ENCODE results near the gene MFAP1.
"Not testable (repeated sequence)": the region's sequence is repeated elsewhere in the genome, so short reads cannot be mapped to it uniquely, and the experiment has no call there.

Gene MFAP1

DNA sequence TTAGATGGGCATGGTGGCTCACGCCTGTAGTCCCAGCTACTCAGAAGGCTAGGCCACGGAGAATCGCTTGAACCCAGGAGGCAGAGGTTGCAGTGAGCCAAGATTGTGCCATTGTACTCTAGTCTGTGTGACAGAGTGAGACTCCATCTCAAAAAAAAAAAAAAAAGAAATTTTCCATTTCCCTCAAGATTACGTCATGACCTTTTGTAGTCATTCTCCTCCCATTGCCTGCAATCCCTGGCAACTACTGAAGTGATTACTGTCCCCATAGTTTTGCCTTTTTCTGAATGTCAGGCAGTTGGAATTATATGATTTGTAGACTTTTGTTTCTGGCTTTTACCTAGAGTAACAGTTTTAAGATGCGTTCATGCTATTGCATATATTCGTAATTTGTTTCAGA lies 30.3 kb upstream of the MFAP1 start:
- no peak overlapping the region for H2AFZ ChIP-seq (ENCODE audit: low read depth, low read length)
- H3K9ac ChIP-seq (ENCODE audit: low read length): no peak overlapping the region
- H3K4me2 ChIP-seq (ENCODE audit: low read length): no peak overlapping the region
- no peaks in the 10 kb centered on the region for H3K79me2 ChIP-seq (ENCODE audit: low read length)
- H3K4me1 ChIP-seq (ENCODE audit: low read length): no peaks in the 10 kb centered on the region
- H4K20me1 ChIP-seq (ENCODE audit: insufficient read depth, low read length): 0 out of 2 replicates have a peak, but pooled peaks cover 3% of the 10 kb centered on the region
- no peak overlapping the region for H3K27ac ChIP-seq (ENCODE audit: low read length)
- no peaks in the 10 kb centered on the region for H3K9me3 ChIP-seq (ENCODE audit: insufficient read depth, low read length)
- H3K27me3 ChIP-seq (ENCODE audit: low read depth, low read length): no peaks in the 10 kb centered on the region
- no peak for TF ChIP-seq EZH2phosphoT487 (IDR thresholded peaks at IDR 0.05; ENCODE audit: low read depth)
- TF ChIP-seq, protein P1, sequence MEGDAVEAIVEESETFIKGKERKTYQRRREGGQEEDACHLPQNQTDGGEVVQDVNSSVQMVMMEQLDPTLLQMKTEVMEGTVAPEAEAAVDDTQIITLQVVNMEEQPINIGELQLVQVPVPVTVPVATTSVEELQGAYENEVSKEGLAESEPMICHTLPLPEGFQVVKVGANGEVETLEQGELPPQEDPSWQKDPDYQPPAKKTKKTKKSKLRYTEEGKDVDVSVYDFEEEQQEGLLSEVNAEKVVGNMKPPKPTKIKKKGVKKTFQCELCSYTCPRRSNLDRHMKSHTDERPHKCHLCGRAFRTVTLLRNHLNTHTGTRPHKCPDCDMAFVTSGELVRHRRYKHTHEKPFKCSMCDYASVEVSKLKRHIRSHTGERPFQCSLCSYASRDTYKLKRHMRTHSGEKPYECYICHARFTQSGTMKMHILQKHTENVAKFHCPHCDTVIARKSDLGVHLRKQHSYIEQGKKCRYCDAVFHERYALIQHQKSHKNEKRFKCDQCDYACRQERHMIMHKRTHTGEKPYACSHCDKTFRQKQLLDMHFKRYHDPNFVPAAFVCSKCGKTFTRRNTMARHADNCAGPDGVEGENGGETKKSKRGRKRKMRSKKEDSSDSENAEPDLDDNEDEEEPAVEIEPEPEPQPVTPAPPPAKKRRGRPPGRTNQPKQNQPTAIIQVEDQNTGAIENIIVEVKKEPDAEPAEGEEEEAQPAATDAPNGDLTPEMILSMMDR (IDR thresholded peaks at IDR 0.05; ENCODE audit: low read depth, low read length): no peak
- peaks cover 46% of the 10 kb centered on the region for H3K36me3 ChIP-seq (replicated peaks; ENCODE audit: low read depth, low read length)
- H3K4me3 ChIP-seq (ENCODE audit: low read length): no peak overlapping the region

GRCh38 chr15:43852607-43853006 lies 28.1 kb upstream of the MFAP1 start:
- no peak overlapping the region for H3K9ac ChIP-seq (ENCODE audit: low read length)
- no peak overlapping the region for H3K4me2 ChIP-seq (ENCODE audit: low read length)
- 0 out of 2 replicates have a peak, but pooled peaks cover 3% of the 10 kb centered on the region for H4K20me1 ChIP-seq (ENCODE audit: insufficient read depth, low read length)
- H3K79me2 ChIP-seq (ENCODE audit: low read length): no peaks in the 10 kb centered on the region
- peaks cover 41% of the 10 kb centered on the region for H3K36me3 ChIP-seq (replicated peaks; ENCODE audit: low read depth, low read length)
- no peaks in the 10 kb centered on the region for H3K4me1 ChIP-seq (ENCODE audit: low read length)
- no peak overlapping the region for H2AFZ ChIP-seq (ENCODE audit: low read depth, low read length)
- no peak overlapping the region for H3K27ac ChIP-seq (ENCODE audit: low read length)
- no peaks in the 10 kb centered on the region for H3K9me3 ChIP-seq (ENCODE audit: insufficient read depth, low read length)
- H3K27me3 ChIP-seq (ENCODE audit: low read depth, low read length): no peaks in the 10 kb centered on the region
- H3K4me3 ChIP-seq (ENCODE audit: low read length): no peak overlapping the region
- TF ChIP-seq, protein P1 (IDR thresholded peaks at IDR 0.05; ENCODE audit: low read depth, low read length): no peak
- no peak for TF ChIP-seq EZH2phosphoT487 (IDR thresholded peaks at IDR 0.05; ENCODE audit: low read depth)

GRCh38 chr15:43851251-43851650 lies 26.8 kb upstream of the MFAP1 start:
- no peak overlapping the region for H3K27ac ChIP-seq (ENCODE audit: low read length)
- no peak overlapping the region for H3K4me3 ChIP-seq (ENCODE audit: low read length)
- no peak overlapping the region for H2AFZ ChIP-seq (ENCODE audit: low read depth, low read length)
- no peaks in the 10 kb centered on the region for H3K79me2 ChIP-seq (ENCODE audit: low read length)
- 0 out of 2 replicates have a peak, but pooled peaks cover 3% of the 10 kb centered on the region for H4K20me1 ChIP-seq (ENCODE audit: insufficient read depth, low read length)
- H3K9me3 ChIP-seq (ENCODE audit: insufficient read depth, low read length): no peaks in the 10 kb centered on the region
- H3K9ac ChIP-seq (ENCODE audit: low read length): no peak overlapping the region
- no peak for TF ChIP-seq EZH2phosphoT487 (IDR thresholded peaks at IDR 0.05; ENCODE audit: low read depth)
- H3K36me3 ChIP-seq (replicated peaks; ENCODE audit: low read depth, low read length): peaks cover 41% of the 10 kb centered on the region
- no peaks in the 10 kb centered on the region for H3K27me3 ChIP-seq (ENCODE audit: low read depth, low read length)
- no peak overlapping the region for H3K4me2 ChIP-seq (ENCODE audit: low read length)
- H3K4me1 ChIP-seq (ENCODE audit: low read length): no peaks in the 10 kb centered on the region

DNA sequence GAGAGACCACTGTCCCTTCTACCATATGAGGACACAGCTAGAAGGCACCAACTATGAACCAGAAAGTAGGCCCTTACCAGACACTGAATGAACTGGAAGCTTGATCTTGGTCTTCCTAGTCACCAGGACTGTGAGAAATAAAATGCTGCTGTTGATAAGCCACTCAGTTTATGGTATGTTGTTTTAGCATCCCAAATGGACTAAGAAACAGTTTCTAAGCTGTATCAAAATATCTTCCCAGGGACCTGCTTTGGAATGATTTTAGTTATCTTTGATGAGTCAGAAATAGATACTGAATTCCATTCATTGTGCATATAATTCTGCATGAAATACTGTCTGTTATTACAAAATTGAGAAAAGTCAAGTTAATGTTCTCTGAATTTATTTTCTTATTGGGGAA lies 20.9 kb upstream of the MFAP1 start:
- Histone ChIP-seq H2AFZ (ENCODE audit: low read depth, low read length) (no peak overlapping the region), H4K20me1 (ENCODE audit: insufficient read depth, low read length) (no peaks in the 10 kb centered on the region), H3K27me3 (ENCODE audit: low read depth, low read length) (no peaks in the 10 kb centered on the region), H3K27ac (ENCODE audit: low read length) (no peak overlapping the region), H3K9me3 (ENCODE audit: insufficient read depth, low read length) (no peaks in the 10 kb centered on the region), H3K4me1 (ENCODE audit: low read length) (no peaks in the 10 kb centered on the region), H3K9ac (ENCODE audit: low read length) (no peak overlapping the region), H3K36me3 (replicated peaks; ENCODE audit: low read depth, low read length) (peaks cover 45% of the 10 kb centered on the region), H3K4me2 (ENCODE audit: low read length) (no peak overlapping the region), H3K4me3 (ENCODE audit: low read length) (no peak overlapping the region), H3K79me2 (ENCODE audit: low read length) (peaks cover 4% of the 10 kb centered on the region; the same call in 1 of the 2 replicates)
- TF ChIP-seq, protein P1 (IDR thresholded peaks at IDR 0.05; ENCODE audit: low read depth, low read length): no peak
- TF ChIP-seq EZH2phosphoT487 (IDR thresholded peaks at IDR 0.05; ENCODE audit: low read depth): no peak

DNA sequence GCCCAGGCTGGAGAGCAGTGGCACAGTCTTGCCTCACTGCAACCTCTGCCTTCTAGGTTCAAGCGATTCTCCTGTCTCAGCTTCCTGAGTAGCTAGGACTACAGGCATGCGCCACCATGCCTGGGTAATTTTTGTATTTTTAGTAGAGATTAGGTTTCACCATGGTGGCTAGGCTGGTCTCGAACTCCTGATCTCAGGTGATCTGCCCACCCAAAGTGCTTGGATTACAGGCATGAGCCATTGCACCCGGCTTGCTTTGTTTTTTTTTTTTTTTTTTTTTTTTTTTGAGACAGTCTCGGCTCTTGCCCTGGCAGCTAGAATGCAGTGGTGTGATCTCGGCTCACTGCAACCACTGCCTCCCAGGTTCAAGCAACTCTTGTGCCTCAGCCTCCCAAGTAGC lies 8.0 kb upstream of the MFAP1 start:
- Histone ChIP-seq H3K79me2 (ENCODE audit: low read length) (peaks cover 66% of the 10 kb centered on the region), H3K4me1 (ENCODE audit: low read length) (peaks cover 30% of the 10 kb centered on the region), H3K36me3 (replicated peaks; ENCODE audit: low read depth, low read length) (peaks cover 47% of the 10 kb centered on the region)
- not testable (repeated sequence) for H2AFZ ChIP-seq (ENCODE audit: low read depth, low read length); H3K9ac ChIP-seq (ENCODE audit: low read length); H3K4me2 ChIP-seq (ENCODE audit: low read length); H3K27ac ChIP-seq (ENCODE audit: low read length); H3K9me3 ChIP-seq (ENCODE audit: insufficient read depth, low read length); H4K20me1 ChIP-seq (ENCODE audit: insufficient read depth, low read length); H3K4me3 ChIP-seq (ENCODE audit: low read length); H3K27me3 ChIP-seq (ENCODE audit: low read depth, low read length)

DNA sequence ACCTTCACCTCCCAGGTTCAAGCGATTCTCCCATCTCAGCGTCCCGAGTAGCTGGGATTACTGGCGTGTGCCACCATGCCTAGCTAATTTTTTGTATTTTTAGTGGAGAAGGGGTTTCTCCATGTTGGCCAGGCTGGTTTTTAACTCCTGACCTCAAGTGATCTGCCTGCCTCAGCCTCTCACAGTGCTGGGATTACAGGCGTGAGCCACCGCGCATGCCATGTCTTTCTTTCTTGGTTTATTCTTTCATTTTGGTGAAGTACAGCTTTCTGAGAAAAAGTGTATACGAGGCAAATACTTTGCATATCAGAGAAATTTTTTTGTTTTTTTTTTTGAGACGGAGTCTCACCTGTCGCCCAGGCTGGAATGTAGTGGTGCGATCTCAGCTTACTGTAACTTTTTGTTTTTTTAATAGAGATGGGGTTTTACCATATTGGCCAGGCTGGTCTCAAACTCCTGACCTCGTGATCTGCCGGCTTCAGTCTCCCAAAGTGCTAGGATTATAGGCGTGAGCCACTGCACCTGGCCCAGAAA lies 7.1 kb upstream of the MFAP1 start:
- not testable (repeated sequence) for H3K9ac ChIP-seq (ENCODE audit: low read length); H3K27me3 ChIP-seq (ENCODE audit: low read depth, low read length); H3K4me3 ChIP-seq (ENCODE audit: low read length); H2AFZ ChIP-seq (ENCODE audit: low read depth, low read length); H4K20me1 ChIP-seq (ENCODE audit: insufficient read depth, low read length); H3K27ac ChIP-seq (ENCODE audit: low read length); H3K4me2 ChIP-seq (ENCODE audit: low read length); H3K9me3 ChIP-seq (ENCODE audit: insufficient read depth, low read length)
- Histone ChIP-seq H3K4me1 (ENCODE audit: low read length) (peaks cover 30% of the 10 kb centered on the region), H3K79me2 (ENCODE audit: low read length) (peaks cover 75% of the 10 kb centered on the region), H3K36me3 (replicated peaks; ENCODE audit: low read depth, low read length) (peaks cover 41% of the 10 kb centered on the region)

DNA sequence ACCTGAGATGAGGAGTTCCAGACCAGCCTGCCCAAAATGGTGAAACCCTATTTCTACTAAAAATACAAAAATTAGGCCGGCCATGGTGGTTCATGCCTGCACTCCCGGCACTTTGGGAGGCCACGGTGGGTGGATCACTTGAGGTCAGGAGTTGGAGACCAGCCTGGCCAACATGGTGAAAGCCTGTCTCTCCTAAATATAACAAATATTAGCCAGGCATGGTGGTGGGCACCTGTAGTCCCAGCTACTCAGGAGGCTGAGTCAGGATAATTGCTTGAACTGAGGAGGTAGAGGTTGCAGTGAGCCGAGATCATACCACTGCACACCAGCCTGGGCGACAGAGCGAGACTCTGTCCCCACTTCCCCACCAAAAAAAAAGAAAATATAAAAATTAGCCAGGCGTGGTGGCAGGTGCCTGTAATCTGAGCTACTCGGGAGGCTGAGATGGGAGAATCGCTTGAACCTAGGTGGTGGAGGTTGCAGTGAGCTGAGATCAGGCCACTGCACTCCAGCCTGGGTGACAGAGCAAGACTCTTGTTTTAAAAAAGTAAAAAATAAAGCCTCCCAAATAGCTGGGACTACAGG lies 6.3 kb upstream of the MFAP1 start:
- not testable (repeated sequence) for H3K4me2 ChIP-seq (ENCODE audit: low read length)

More for the DNA sequence above, 6.3 kb upstream of the MFAP1 start:
- H3K9me3 ChIP-seq (ENCODE audit: insufficient read depth, low read length); H3K27me3 ChIP-seq (ENCODE audit: low read depth, low read length); H4K20me1 ChIP-seq (ENCODE audit: insufficient read depth, low read length); H3K9ac ChIP-seq (ENCODE audit: low read length); H2AFZ ChIP-seq (ENCODE audit: low read depth, low read length); H3K27ac ChIP-seq (ENCODE audit: low read length); H3K4me3 ChIP-seq (ENCODE audit: low read length): not testable (repeated sequence)
- Histone ChIP-seq H3K79me2 (ENCODE audit: low read length) (peaks cover 78% of the 10 kb centered on the region), H3K4me1 (ENCODE audit: low read length) (peaks cover 34% of the 10 kb centered on the region), H3K36me3 (replicated peaks; ENCODE audit: low read depth, low read length) (peaks cover 33% of the 10 kb centered on the region)
